Measurements from ENCODE around the gene DPYD.

The DPYD gene

GRCh38 chr1:97781762-97782337 is 139.0 kb downstream of the DPYD start:
- no peak for DNase-seq

GRCh38 chr1:97780884-97781283 is 139.9 kb downstream of the DPYD start:
- DNase-seq, result no peak

GRCh38 chr1:97778718-97779117 is 142.1 kb downstream of the DPYD start:
- no peak for DNase-seq

- no peak for DNase-seq
Measured at GRCh38 chr1:97770376-97770775, 150.5 kb downstream of the DPYD start.

- DNase-seq, result no peak
Measured at GRCh38 chr1:97767381-97767780, 153.5 kb downstream of the DPYD start.

GRCh38 chr1:97764991-97765390 is 155.8 kb downstream of the DPYD start:
- no peak for DNase-seq

- no peak for DNase-seq
Measured at GRCh38 chr1:97761637-97762036, 159.2 kb downstream of the DPYD start.

- DNase-seq, result no peak
Measured at GRCh38 chr1:97759078-97759477, 161.8 kb downstream of the DPYD start.

- no peak for DNase-seq
Measured at GRCh38 chr1:97758541-97759057, 162.2 kb downstream of the DPYD start.

- no peak for DNase-seq
Measured at GRCh38 chr1:97745912-97746311, 174.9 kb downstream of the DPYD start.

GRCh38 chr1:97744977-97745376 is 175.9 kb downstream of the DPYD start:
- DNase-seq, result no peak

- no peak for DNase-seq
Measured at GRCh38 chr1:97743129-97743528, 177.7 kb downstream of the DPYD start.

- no peak for DNase-seq
Measured at GRCh38 chr1:97740891-97741290, 179.9 kb downstream of the DPYD start.

GRCh38 chr1:97739596-97740103 is 181.2 kb downstream of the DPYD start:
- DNase-seq, result no peak

- no peak for DNase-seq
Measured at GRCh38 chr1:97738270-97738669, 182.6 kb downstream of the DPYD start.

GRCh38 chr1:97730271-97730670 is 190.6 kb downstream of the DPYD start:
- no peak for DNase-seq

- DNase-seq, result no peak
Measured at GRCh38 chr1:97728436-97728835, 192.4 kb downstream of the DPYD start.

GRCh38 chr1:97727029-97727428 is 193.8 kb downstream of the DPYD start:
- no peak for DNase-seq

GRCh38 chr1:97726386-97726785 is 194.4 kb downstream of the DPYD start:
- DNase-seq, result no peak

- DNase-seq, result no peak
Measured at GRCh38 chr1:97721221-97721620, 199.6 kb downstream of the DPYD start.

- no peak for DNase-seq
Measured at GRCh38 chr1:97712980-97713379, 207.9 kb downstream of the DPYD start.

- DNase-seq, result no peak
Measured at GRCh38 chr1:97711858-97712257, 209.0 kb downstream of the DPYD start.

- DNase-seq, result no peak
Measured at GRCh38 chr1:97693601-97694000, 227.2 kb downstream of the DPYD start.

- no peak for DNase-seq
Measured at GRCh38 chr1:97691325-97691724, 229.5 kb downstream of the DPYD start.

- no peak for DNase-seq
Measured at GRCh38 chr1:97685360-97685759, 235.5 kb downstream of the DPYD start.
